Right atrium auricular region (tissue), 2 donors: ENCODE measurements around the gene CAPRIN1. TPM values are rescaled to one million over a fixed set of nuclear protein-coding genes. Genes with fewer than 3 reads are reported as not detected.

Experiments used
- DNase-seq: peaks from one replicate; pipeline ENCODE4 v3.0.0-alpha.2; 2019; ENCODE audit warnings: low spot score
- H3K27ac ChIP-seq, 2 donors: fragments of 200-600 bp; sonication (generic); 1 replicate in 1 of 2; 2 replicates in 1 of 2; pipeline ENCODE4 v1.5.1; 2016 to 2019
- H3K27me3 ChIP-seq, 2 donors: fragments of 200-600 bp; sonication (generic); one replicate each; pipeline versions ENCODE4 v1.5.1 to v1.6.0; 2017 to 2019
- H3K36me3 ChIP-seq: fragments of 200-600 bp; sonication (generic); one replicate; pipeline ENCODE4 v1.5.1; 2016
- H3K4me1 ChIP-seq, 2 donors: fragments of 200-600 bp; sonication (generic); one replicate each; pipeline versions ENCODE4 v1.5.1 to v1.6.0; 2017 to 2019
- H3K4me3 ChIP-seq, 2 donors: fragments of 200-600 bp; sonication (generic); 1 replicate in 1 of 2; 2 replicates in 1 of 2; pipeline ENCODE4 v1.5.1; 2017 to 2019; ENCODE audit warnings: mild to moderate bottlenecking in 1 of 2, moderate library complexity in 1 of 2
- H3K9me3 ChIP-seq, 2 donors: fragments of 200-600 bp; sonication (generic); one replicate each; pipeline ENCODE4 v1.5.1; 2019
- total RNA-seq, 2 donors: library from RNA; depleted of rRNA; stranded (reverse); fragments of >200 nt; gene quantifications; one replicate each; pipeline ENCODE4 v1.1.0, GENCODE V29; 2016
- TF ChIP-seq, protein P1 (sequence below), 2 donors: fragments of 200-600 bp; sonication (generic); IDR thresholded peaks; one replicate each; pipeline ENCODE4 v1.5.1; 2019; ENCODE audit warnings: antibody characterized with exemption in 2 of 2

The CAPRIN1 gene
- total RNA-seq, 2 donors from 2014 or later: 80.1 to 102 TPM

DNA sequence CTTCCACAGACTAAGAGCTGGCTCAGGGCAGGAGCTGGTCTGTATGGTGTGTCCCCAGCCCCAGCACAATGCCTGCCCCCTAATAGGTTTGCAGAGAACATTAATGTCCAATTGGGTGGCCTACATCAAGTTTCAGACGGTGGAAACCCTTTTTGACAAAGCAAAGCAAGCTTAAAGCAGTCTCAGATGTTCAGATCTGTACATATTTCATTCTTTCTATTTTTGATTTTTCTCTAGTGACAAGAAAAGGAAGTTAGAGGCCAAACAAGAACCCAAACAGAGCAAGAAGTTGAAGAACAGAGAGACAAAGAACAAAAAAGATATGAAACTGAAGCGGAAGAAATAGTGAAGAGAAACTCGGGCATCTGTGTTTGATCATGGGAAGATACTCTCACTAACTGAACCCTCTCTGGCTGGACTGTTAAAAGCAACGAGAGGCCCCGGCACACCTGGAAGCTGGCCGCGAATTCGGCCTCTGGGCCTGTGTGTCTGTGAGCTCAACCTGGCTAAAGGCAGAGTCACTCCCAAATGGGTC is 94.4 kb downstream of the CAPRIN1 start:
- Histone ChIP-seq H3K27ac (no peak overlapping the region), H3K9me3 (no peaks in the 10 kb centered on the region), H3K4me3 (no peak overlapping the region), H3K4me1 (peaks cover 0 to 11% of the 10 kb centered on the region in 2 donors), H3K27me3 (no peaks in the 10 kb centered on the region), H3K36me3 (peaks cover 96% of the 10 kb centered on the region)
- no peak for DNase-seq
- TF ChIP-seq, protein P1, sequence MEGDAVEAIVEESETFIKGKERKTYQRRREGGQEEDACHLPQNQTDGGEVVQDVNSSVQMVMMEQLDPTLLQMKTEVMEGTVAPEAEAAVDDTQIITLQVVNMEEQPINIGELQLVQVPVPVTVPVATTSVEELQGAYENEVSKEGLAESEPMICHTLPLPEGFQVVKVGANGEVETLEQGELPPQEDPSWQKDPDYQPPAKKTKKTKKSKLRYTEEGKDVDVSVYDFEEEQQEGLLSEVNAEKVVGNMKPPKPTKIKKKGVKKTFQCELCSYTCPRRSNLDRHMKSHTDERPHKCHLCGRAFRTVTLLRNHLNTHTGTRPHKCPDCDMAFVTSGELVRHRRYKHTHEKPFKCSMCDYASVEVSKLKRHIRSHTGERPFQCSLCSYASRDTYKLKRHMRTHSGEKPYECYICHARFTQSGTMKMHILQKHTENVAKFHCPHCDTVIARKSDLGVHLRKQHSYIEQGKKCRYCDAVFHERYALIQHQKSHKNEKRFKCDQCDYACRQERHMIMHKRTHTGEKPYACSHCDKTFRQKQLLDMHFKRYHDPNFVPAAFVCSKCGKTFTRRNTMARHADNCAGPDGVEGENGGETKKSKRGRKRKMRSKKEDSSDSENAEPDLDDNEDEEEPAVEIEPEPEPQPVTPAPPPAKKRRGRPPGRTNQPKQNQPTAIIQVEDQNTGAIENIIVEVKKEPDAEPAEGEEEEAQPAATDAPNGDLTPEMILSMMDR (IDR thresholded peaks at IDR 0.05): no peak

DNA sequence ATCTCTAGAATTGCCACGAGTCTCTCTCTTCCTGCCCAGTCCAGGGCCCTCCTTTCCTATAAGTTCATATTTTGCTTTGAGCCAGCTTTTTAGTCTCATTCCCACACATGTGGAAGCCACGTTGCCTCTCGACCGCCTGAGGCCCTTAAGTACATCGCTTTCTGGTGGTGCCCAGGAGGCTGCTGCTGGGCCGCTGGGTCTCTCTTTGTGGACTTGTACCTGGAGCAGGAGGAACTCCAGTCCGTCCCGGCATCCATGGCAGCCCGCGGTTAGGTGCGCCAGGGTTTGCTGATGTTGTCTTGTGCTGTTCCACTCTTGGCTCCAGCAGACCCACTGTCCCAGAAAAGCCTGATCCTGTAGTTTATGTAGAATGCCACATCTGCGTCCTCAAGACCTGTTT is 94.9 kb downstream of the CAPRIN1 start:
- Histone ChIP-seq H3K36me3 (peaks cover 95% of the 10 kb centered on the region), H3K4me3 (no peak overlapping the region), H3K27ac (no peak overlapping the region), H3K4me1 (peaks cover 0 to 11% of the 10 kb centered on the region in 2 donors), H3K27me3 (no peaks in the 10 kb centered on the region), H3K9me3 (no peaks in the 10 kb centered on the region)
- TF ChIP-seq, protein P1 (IDR thresholded peaks at IDR 0.05): no peak
- DNase-seq: no peak

DNA sequence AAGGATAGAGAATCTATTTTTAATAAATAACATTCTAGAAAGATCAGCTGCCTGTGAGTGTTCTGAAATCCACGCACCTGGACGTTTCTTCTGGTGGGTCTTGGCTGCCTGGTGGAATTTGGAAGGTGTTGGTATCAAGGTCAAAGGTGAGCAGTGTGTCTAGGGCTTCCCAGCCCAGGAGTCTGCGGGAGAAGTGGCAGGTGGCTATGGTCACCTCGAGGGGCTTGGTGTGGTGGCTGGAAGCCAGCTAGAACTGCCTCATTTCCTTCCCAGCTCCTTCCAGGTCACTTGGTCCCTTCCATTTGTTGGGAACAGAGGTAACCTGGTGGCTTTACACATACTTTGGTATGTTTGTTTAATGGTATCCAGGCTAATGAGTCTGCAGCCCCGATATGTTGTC is 95.3 kb downstream of the CAPRIN1 start:
- H3K9me3 ChIP-seq: no peaks in the 10 kb centered on the region
- H3K4me1 ChIP-seq: peaks cover 0 to 11% of the 10 kb centered on the region in 2 donors
- peaks cover 95% of the 10 kb centered on the region for H3K36me3 ChIP-seq
- H3K4me3 ChIP-seq: no peak overlapping the region
- no peaks in the 10 kb centered on the region for H3K27me3 ChIP-seq
- TF ChIP-seq, protein P1 (IDR thresholded peaks at IDR 0.05): no peak
- H3K27ac ChIP-seq: no peak overlapping the region
- no peak for DNase-seq

DNA sequence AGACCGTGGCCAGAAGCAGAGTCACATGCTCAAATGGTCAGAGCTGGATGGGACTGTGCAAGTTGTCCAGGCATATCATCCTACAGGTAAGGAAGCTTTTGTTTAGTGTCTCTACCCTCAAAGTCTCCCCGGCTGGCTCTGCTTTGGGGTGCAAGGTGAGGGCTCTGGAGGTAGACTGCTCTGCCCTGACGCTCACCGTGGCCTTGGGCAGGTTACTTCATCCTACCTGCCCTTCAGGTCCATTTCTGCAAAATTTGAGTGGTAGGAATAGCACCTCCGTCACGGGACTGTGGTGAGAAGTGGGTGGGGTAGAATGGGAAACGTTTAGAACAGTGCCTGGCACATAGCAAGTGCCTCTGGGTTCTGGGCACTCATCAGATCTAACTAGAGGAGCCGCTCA is 96.0 kb downstream of the CAPRIN1 start:
- Histone ChIP-seq H3K4me3 (no peak overlapping the region), H3K4me1 (peaks cover 0 to 10% of the 10 kb centered on the region in 2 donors), H3K27me3 (no peaks in the 10 kb centered on the region), H3K36me3 (peaks cover 95% of the 10 kb centered on the region), H3K27ac (no peak overlapping the region), H3K9me3 (no peaks in the 10 kb centered on the region)
- TF ChIP-seq, protein P1 (IDR thresholded peaks at IDR 0.05): no peak
- no peak for DNase-seq

DNA sequence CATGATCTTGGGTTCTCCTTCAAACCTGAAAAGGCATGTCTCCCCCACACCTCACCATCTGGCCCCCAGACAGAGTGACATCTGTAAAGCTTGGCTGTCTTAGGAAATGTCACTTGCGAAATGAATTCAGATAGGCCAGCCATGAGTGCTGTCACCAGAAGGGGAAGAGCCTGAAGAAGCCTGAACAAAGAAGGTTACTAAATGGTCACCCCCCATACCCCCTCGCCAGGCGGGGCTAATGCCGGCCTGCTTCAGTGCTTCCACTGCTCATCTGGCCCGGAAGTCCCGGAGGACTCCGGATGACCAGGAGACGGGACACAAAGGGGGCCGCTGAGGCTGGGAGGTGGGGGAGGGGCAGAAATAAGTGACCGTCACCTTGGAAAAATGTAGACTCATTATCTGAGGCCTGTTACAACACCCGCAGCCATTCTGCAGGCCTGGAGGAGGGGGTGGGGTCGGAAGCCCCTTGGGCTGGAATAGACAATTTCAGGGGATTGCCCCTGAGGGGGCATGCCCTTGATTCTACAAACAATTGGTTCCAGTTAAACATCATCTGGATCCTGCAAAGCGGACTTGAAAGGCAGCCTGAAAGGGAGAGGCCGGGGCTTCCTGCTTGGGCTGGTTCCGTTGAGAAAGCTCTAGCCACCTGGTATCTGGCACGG is 97.1 kb downstream of the CAPRIN1 start:
- TF ChIP-seq, protein P1 (IDR thresholded peaks at IDR 0.05): no peak

More for the DNA sequence above, 97.1 kb downstream of the CAPRIN1 start:
- Histone ChIP-seq H3K27me3 (no peaks in the 10 kb centered on the region), H3K9me3 (no peaks in the 10 kb centered on the region), H3K36me3 (peaks cover 94% of the 10 kb centered on the region), H3K4me3 (no peak overlapping the region), H3K27ac (no peak overlapping the region), H3K4me1 (no peaks in the 10 kb centered on the region)
- DNase-seq: no peak
